ENCODE data around the gene SPON1.

DNA sequence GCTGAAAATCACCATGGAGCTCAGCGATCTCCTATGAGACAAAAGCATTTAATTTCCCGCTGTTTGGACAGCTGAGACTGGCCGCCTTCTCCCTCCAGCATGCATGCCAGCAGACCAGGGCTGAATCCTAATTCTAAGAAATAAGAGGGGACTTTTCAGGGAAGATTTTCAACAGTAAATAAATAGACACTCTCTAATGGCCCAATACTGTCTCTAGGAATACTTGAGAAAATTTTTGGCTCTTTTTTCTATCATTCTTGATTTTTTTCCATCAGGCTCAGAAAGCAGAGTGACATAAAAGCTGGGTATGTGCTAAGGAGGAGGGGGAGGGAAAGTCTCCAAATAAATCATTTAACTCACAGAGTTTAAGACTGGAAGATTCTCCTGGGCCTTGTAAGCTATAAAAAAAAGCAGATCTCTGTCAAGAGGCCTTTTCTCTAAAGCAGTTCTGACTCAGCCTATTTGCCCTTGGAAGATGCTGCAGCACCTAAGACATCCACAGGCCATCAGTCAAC, 17.6 kb upstream of the SPON1 start:
- TF ChIP-seq, protein P1, sequence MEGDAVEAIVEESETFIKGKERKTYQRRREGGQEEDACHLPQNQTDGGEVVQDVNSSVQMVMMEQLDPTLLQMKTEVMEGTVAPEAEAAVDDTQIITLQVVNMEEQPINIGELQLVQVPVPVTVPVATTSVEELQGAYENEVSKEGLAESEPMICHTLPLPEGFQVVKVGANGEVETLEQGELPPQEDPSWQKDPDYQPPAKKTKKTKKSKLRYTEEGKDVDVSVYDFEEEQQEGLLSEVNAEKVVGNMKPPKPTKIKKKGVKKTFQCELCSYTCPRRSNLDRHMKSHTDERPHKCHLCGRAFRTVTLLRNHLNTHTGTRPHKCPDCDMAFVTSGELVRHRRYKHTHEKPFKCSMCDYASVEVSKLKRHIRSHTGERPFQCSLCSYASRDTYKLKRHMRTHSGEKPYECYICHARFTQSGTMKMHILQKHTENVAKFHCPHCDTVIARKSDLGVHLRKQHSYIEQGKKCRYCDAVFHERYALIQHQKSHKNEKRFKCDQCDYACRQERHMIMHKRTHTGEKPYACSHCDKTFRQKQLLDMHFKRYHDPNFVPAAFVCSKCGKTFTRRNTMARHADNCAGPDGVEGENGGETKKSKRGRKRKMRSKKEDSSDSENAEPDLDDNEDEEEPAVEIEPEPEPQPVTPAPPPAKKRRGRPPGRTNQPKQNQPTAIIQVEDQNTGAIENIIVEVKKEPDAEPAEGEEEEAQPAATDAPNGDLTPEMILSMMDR (IDR thresholded peaks at IDR 0.05) = no peak
- TF ChIP-seq POLR2A (IDR thresholded peaks at IDR 0.05) = no peak

Data from suprapubic skin (tissue), 3 donors.